SIG-M5 (cell line): ENCODE data around the gene ZNG1B.
"Not testable (repeated sequence)": the region's sequence is repeated elsewhere in the genome, so short reads cannot be mapped to it uniquely, and the experiment has no call there.

Experiments used
- DNase-seq: peaks from one replicate; lab custom pipeline; 2025; lab: John Stamatoyannopoulos, UW

The ZNG1B gene

GRCh38 chr2:113437508-113438465 is at the start of gene ZNG1B:
Gene ZNG1B (plus strand): TSS chr2:113437691. CDS start chr2:113437869, 178 bp downstream.
- DNase-seq: not testable (repeated sequence)

GRCh38 chr2:113390124-113390849 is 47.2 kb upstream of the ZNG1B start:
- DNase-seq: no peak

- DNase-seq: no peak
Observed at GRCh38 chr2:113391073-113391472, 46.4 kb upstream of the ZNG1B start.

- DNase-seq: no peak
Observed at GRCh38 chr2:113406114-113406513, 31.4 kb upstream of the ZNG1B start.

GRCh38 chr2:113407446-113408099 is 29.9 kb upstream of the ZNG1B start:
- DNase-seq: no peak

GRCh38 chr2:113411725-113412352 is 25.7 kb upstream of the ZNG1B start:
- DNase-seq: not testable (repeated sequence)

GRCh38 chr2:113412774-113413173 is 24.7 kb upstream of the ZNG1B start:
- DNase-seq: not testable (repeated sequence)

GRCh38 chr2:113431773-113432172 is 5.7 kb upstream of the ZNG1B start:
- DNase-seq: not testable (repeated sequence)

GRCh38 chr2:113433468-113433867 is 4.0 kb upstream of the ZNG1B start:
- DNase-seq: not testable (repeated sequence)

GRCh38 chr2:113465770-113466169 is 28.3 kb downstream of the ZNG1B start:
- not testable (repeated sequence) for DNase-seq

- DNase-seq: not testable (repeated sequence)
Observed at GRCh38 chr2:113476688-113477368, 39.3 kb downstream of the ZNG1B start.

- not testable (repeated sequence) for DNase-seq
Observed at GRCh38 chr2:113496527-113496926, 59.0 kb downstream of the ZNG1B start.

- not testable (repeated sequence) for DNase-seq
Observed at GRCh38 chr2:113498365-113498764, 60.9 kb downstream of the ZNG1B start, which contains the start of gene FOXD4L1. Gene FOXD4L1 (plus strand): TSS chr2:113498665. CDS start chr2:113499257, 592 bp downstream.

GRCh38 chr2:113499019-113499885 is 61.8 kb downstream of the ZNG1B start:
- DNase-seq: not testable (repeated sequence)

- not testable (repeated sequence) for DNase-seq
Observed at GRCh38 chr2:113499886-113500722, 62.6 kb downstream of the ZNG1B start.

- DNase-seq: not testable (repeated sequence)
Observed at GRCh38 chr2:113500723-113501038, 63.2 kb downstream of the ZNG1B start.

- DNase-seq: not testable (repeated sequence)
Observed at GRCh38 chr2:113502216-113503093, 65.0 kb downstream of the ZNG1B start.
